Mesangial cell (primary cell): Measurements from ENCODE around the gene MYO1E. TPM values are rescaled to one million over a fixed set of nuclear protein-coding genes. Genes with fewer than 3 reads are reported as not detected.

ENCODE experiments used
- total RNA-seq: library from RNA; depleted of rRNA; stranded (reverse); fragments of >200 nt; gene quantifications from 2 replicates; pipeline ENCODE4 v1.2.3, GENCODE V29; 2015

Gene MYO1E
- 98.9 and 99.8 TPM in 2 replicates for total RNA-seq

DNA sequence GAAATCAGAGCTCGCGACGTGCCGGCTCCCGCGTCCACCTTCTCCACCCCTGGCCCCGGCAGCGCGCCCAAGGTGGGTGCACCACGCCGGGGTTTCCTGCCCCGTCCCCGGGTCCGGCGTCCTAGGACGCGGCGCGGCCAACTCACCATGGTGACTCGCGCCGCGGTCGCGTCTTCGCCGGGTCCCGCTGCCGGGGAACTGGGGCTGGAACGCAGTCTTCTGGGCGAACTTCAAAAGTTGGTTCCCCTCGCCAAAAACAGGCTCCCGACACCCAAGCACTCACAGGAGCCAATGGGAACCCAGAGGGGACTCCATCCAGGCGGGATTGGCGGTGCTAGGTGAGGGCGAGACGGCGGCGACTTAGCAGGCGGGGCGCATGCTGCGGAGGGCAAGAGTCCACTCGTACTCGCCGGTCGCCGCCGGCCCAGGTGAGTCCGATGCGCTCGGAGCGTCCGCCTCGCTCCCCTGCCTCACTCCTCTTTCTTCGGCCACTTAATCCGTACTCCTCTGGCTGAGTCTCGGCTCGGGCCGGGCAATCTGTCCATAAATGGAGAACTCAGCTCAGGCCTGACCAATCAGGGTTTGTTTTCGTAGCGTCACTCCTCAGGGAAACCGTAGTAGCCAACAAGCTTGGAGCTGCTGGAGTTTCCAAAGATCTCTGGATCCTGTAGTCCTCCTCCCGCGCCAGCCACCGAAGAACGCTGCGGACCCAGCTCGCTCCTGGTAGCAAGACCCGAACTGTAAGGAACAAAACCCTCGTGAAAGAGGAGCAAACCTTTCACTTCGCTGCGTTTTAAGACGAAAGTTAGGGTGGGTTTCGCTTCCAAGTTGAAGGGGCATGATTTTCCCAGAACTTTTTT lies at the start of gene MYO1E:
TSS of gene MYO1E (minus strand) at position 520 of the 860 bp plus-strand sequence. CDS start at position 149, 371 bp downstream.

DNA sequence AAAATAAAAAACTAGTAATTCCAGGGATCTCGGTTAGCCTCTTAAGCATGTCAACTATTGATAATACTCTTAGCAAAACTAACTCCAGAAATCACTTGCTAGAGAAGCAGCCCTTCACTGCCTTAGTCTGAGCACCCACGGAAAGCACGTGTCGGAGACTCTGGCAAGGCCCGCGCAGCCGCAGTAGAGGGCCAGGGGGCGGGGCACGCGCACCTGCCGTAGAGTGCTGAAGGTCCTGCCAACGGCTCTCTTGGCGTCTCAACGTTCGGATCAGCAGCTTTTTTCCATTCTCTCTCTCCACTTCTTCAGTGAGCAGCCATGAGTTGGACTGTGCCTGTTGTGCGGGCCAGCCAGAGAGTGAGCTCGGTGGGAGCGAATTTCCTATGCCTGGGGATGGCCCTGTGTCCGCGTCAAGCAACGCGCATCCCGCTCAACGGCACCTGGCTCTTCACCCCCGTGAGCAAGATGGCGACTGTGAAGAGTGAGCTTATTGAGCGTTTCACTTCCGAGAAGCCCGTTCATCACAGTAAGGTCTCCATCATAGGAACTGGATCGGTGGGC lies 166.0 kb downstream of the MYO1E start, which contains the start of gene LDHAL6B:
TSS of gene LDHAL6B (plus strand) at position 221 of the 561 bp plus-strand sequence. CDS start at position 319, 98 bp downstream.

DNA sequence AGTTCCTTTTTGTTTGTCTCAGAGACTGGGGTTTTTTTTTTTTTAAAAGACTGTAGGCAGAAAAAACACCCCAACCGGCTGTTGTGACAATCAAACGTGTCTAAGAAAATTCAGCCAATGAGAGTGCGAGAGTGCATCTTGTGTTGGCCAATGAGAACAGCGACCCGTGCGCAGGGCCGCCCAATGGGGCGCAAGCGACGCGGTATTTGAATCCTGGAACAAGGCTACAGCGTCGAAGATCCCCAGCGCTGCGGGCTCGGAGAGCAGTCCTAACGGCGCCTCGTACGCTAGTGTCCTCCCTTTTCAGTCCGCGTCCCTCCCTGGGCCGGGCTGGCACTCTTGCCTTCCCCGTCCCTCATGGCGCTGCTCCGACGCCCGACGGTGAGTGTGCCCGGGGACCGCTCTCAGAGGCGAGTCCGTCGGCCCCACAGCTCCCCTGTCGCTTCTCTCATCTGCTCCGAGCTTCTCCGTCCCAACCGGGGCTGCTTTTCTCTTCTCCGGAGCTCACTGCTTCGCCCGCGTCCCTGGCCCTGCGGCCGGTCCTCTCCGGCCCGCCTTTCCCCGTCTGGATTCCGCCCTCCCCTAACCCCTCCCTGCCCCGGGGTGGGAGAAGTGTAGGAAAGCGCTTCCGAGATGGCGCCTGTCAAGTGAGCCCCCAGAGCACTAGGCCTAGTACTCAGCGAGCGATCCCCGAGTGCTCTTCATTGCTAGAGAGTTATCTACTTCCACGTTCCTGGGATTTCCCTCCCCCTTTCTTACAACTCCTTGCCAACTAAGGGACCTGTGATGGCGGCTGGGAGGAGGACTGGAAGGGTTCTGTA lies 267.5 kb downstream of the MYO1E start, which contains the start of gene CCNB2:
TSS of gene CCNB2 (plus strand) at position 235 of the 821 bp plus-strand sequence. CDS start at position 358, 123 bp downstream.

Other genes with a start within 250 kb of the MYO1E start
- not detected in 2 replicates for gene LDHAL6B, start 166.0 kb downstream of the MYO1E start, total RNA-seq
- 1.0 and 1.1 TPM in 2 replicates for gene FAM81A, start 65.3 kb upstream of the MYO1E start, total RNA-seq
- gene GCNT3, start 238.9 kb upstream of the MYO1E start, total RNA-seq: 1.6 TPM in 2 replicates